Progenitor cell of endocrine pancreas (in vitro differentiated cells): ENCODE results near the gene ARHGAP10. TPM values are rescaled to one million over a fixed set of nuclear protein-coding genes. Genes with fewer than 3 reads are reported as not detected.
"Not testable (repeated sequence)": the region's sequence is repeated elsewhere in the genome, so short reads cannot be mapped to it uniquely, and the experiment has no call there.

ENCODE experiments used
- DNase-seq: peaks from one replicate; pipeline ENCODE4 v3.0.0; 2021; ENCODE audit warnings: low spot score; ENCODE audit not compliant: unreplicated experiment
- H3K27ac Mint-ChIP-seq: 2 replicates; pipeline ENCODE4 v1.8.0; 2021; ENCODE audit warnings: mild to moderate bottlenecking, moderate library complexity, mixed read lengths
- H3K27me3 Mint-ChIP-seq: 2 replicates; pipeline ENCODE4 v1.8.0; 2021; ENCODE audit warnings: mixed read lengths
- H3K36me3 Mint-ChIP-seq: 2 replicates; pipeline ENCODE4 v1.8.0; 2022; ENCODE audit warnings: mixed read lengths; ENCODE audit not compliant: insufficient read depth
- H3K4me1 Mint-ChIP-seq: 2 replicates; pipeline ENCODE4 v1.8.0; 2021; ENCODE audit warnings: low read depth, mixed read lengths
- H3K4me3 Mint-ChIP-seq: 2 replicates; pipeline ENCODE4 v1.8.0; 2021; ENCODE audit warnings: low read depth, mild to moderate bottlenecking, moderate library complexity, mixed read lengths
- H3K9me3 Mint-ChIP-seq: 2 replicates; pipeline ENCODE4 v1.8.0; 2021; ENCODE audit warnings: low read depth, mixed read lengths
- CTCF ChIP-seq: fragments of 200-600 bp; sonication (generic); IDR thresholded peaks from one replicate; pipeline ENCODE4 v1.5.0; 2021; ENCODE audit warnings: antibody characterized with exemption, mild to moderate bottlenecking; ENCODE audit not compliant: unreplicated experiment
- total RNA-seq: library from RNA; stranded (reverse); gene quantifications from 2 replicates; pipeline ENCODE4 v1.2.1, GENCODE V29; 2021

Gene ARHGAP10
- total RNA-seq, 1 donor from 2014 or later: 11.0 TPM

GRCh38 chr4:147874109-147874508 is 142.2 kb downstream of the ARHGAP10 start:
- no peak for TF ChIP-seq CTCF
- Mint-ChIP-seq H3K36me3 (peaks cover 9% of the 10 kb centered on the region), H3K27ac (peak overlapping the region; percentile 41), H3K9me3 (no peaks in the 10 kb centered on the region), H3K4me1 (peaks cover 2% of the 10 kb centered on the region), H3K4me3 (no peak overlapping the region), H3K27me3 (no peaks in the 10 kb centered on the region)
- DNase-seq: no peak

- peaks cover 10% of the 10 kb centered on the region for H3K36me3 Mint-ChIP-seq
- no peak overlapping the region for H3K4me3 Mint-ChIP-seq
- H3K9me3 Mint-ChIP-seq: no peaks in the 10 kb centered on the region
- DNase-seq: no peak
- TF ChIP-seq CTCF: no peak
- no peaks in the 10 kb centered on the region for H3K27me3 Mint-ChIP-seq
- H3K27ac Mint-ChIP-seq: no peak overlapping the region
- H3K4me1 Mint-ChIP-seq: peaks cover 2% of the 10 kb centered on the region
Observed at GRCh38 chr4:147877308-147877771, 145.5 kb downstream of the ARHGAP10 start.

GRCh38 chr4:147879676-147880075 is 147.8 kb downstream of the ARHGAP10 start:
- TF ChIP-seq CTCF: no peak
- no peak overlapping the region for H3K4me3 Mint-ChIP-seq
- DNase-seq: no peak
- peaks cover 3% of the 10 kb centered on the region for H3K9me3 Mint-ChIP-seq
- H3K27ac Mint-ChIP-seq: no peak overlapping the region
- H3K27me3 Mint-ChIP-seq: no peaks in the 10 kb centered on the region
- peaks cover 18% of the 10 kb centered on the region for H3K36me3 Mint-ChIP-seq
- H3K4me1 Mint-ChIP-seq: peaks cover 2% of the 10 kb centered on the region

- Mint-ChIP-seq H3K27ac (no peak overlapping the region), H3K4me3 (no peak overlapping the region), H3K9me3 (peaks cover 10% of the 10 kb centered on the region), H3K36me3 (peaks cover 24% of the 10 kb centered on the region), H3K4me1 (peaks cover 2% of the 10 kb centered on the region), H3K27me3 (no peaks in the 10 kb centered on the region)
- no peak for TF ChIP-seq CTCF
- DNase-seq: no peak
Observed at GRCh38 chr4:147880511-147880910, 148.6 kb downstream of the ARHGAP10 start.

- Mint-ChIP-seq H3K4me3 (no peak overlapping the region), H3K27ac (no peak overlapping the region), H3K9me3 (peaks cover 18% of the 10 kb centered on the region), H3K36me3 (peaks cover 33% of the 10 kb centered on the region), H3K4me1 (no peaks in the 10 kb centered on the region), H3K27me3 (no peaks in the 10 kb centered on the region)
- no peak for TF ChIP-seq CTCF
- no peak for DNase-seq
Observed at GRCh38 chr4:147884536-147884935, 152.6 kb downstream of the ARHGAP10 start.

GRCh38 chr4:147885216-147885615 is 153.3 kb downstream of the ARHGAP10 start:
- not testable (repeated sequence) for H3K27ac Mint-ChIP-seq, DNase-seq, H3K4me1 Mint-ChIP-seq, H3K27me3 Mint-ChIP-seq, H3K4me3 Mint-ChIP-seq
- peaks cover 33% of the 10 kb centered on the region for H3K36me3 Mint-ChIP-seq
- peaks cover 18% of the 10 kb centered on the region for H3K9me3 Mint-ChIP-seq
